GM12875 (cell line): ENCODE data around the gene MED29.

Experiments
- H3K4me3 ChIP-seq: one replicate; pipeline ENCODE4 v1.5.1; 2011; ENCODE audit warnings: low read depth, low read length, control low read depth
- CTCF ChIP-seq: IDR thresholded peaks from 2 replicates; pipeline ENCODE4 v1.5.1; 2011; ENCODE audit warnings: low read depth, mild to moderate bottlenecking, control low read depth, inconsistent platforms, low read length, moderate library complexity, borderline replicate concordance; ENCODE audit not compliant: insufficient read depth

MED29 gene

GRCh38 chr19:39410831-39411080 lies 19.6 kb downstream of the MED29 start:
- no peak for TF ChIP-seq CTCF
- no peak overlapping the region for H3K4me3 ChIP-seq

GRCh38 chr19:39411081-39411831 lies 20.1 kb downstream of the MED29 start:
- no peak for TF ChIP-seq CTCF
- no peak overlapping the region for H3K4me3 ChIP-seq

- H3K4me3 ChIP-seq: no peak overlapping the region
- peak; percentile 82 for TF ChIP-seq CTCF
Measured at GRCh38 chr19:39411832-39412099, 20.6 kb downstream of the MED29 start.

GRCh38 chr19:39412100-39412866 lies 21.1 kb downstream of the MED29 start, which contains the start of gene PLEKHG2:
TSS of gene PLEKHG2 (plus strand) at chr19:39412669. CDS start at chr19:39414087, 1,418 bp downstream.
- peak within 1 kb of the TSS; percentile 84 for H3K4me3 ChIP-seq
- TF ChIP-seq CTCF: peak; percentile 91

GRCh38 chr19:39412867-39413271 lies 21.7 kb downstream of the MED29 start:
- TF ChIP-seq CTCF: no peak
- H3K4me3 ChIP-seq: peak overlapping the region; percentile 84

- TF ChIP-seq CTCF: no peak
- peak overlapping the region; percentile 84 for H3K4me3 ChIP-seq
Measured at GRCh38 chr19:39413272-39413910, 22.2 kb downstream of the MED29 start.
